H1 (cell line): ENCODE results near the gene SEMA7A. TPM values are rescaled to one million over a fixed set of nuclear protein-coding genes. Genes with fewer than 3 reads are reported as not detected.

Experiments
- CTCF ChIA-PET: fragments of 300-600 bp; sonication (Branson Sonifier 250); formaldehyde crosslinking; loops from one replicate; lab custom pipeline; 2021; ENCODE audit not compliant: partially characterized antibody; lab: Charles Lee
- POLR2A ChIA-PET: fragments of 300-600 bp; sonication (Branson Sonifier 250); formaldehyde crosslinking; loops from one replicate; lab custom pipeline; 2021; ENCODE audit warnings: inconsistent platforms; ENCODE audit not compliant: partially characterized antibody; lab: Charles Lee
- DNase-seq, 2 experiments: peaks; one replicate each; pipeline versions ENCODE4 v3.0.0 to v3.0.0-alpha.2; 2010 to 2022; ENCODE audit warnings: low spot score in 2 of 2, low read depth in 1 of 2, mixed read lengths in 1 of 2
- FAIRE-seq: peaks from 2 replicates; lab custom pipeline; 2011; peaks lifted over from hg19 to GRCh38; lab: Jason Lieb, UNC
- H2AFZ ChIP-seq: 2 replicates; pipeline ENCODE4 v1.8.1; 2012; ENCODE audit warnings: low read length, inconsistent platforms
- H2AK5ac ChIP-seq: 2 replicates; pipeline ENCODE4 v1.6.1; 2013; ENCODE audit warnings: low read depth, low read length
- H2BK120ac ChIP-seq: replicated peaks from 2 replicates; pipeline ENCODE3; 2013; ENCODE audit warnings: low read depth, low read length, inconsistent platforms
- H2BK12ac ChIP-seq: 2 replicates; pipeline ENCODE4 v1.6.1; 2013; ENCODE audit warnings: low read depth, low read length
- H2BK15ac ChIP-seq: 2 replicates; pipeline ENCODE4 v1.6.1; 2013; ENCODE audit warnings: low read length
- H2BK20ac ChIP-seq: 2 replicates; pipeline ENCODE4 v1.6.1; 2013; ENCODE audit warnings: low read length
- H2BK5ac ChIP-seq: 2 replicates; pipeline ENCODE4 v1.6.1; 2013; ENCODE audit warnings: low read depth, low read length
- H3K14ac ChIP-seq: 2 replicates; pipeline ENCODE4 v1.6.1; 2013; ENCODE audit warnings: inconsistent platforms; ENCODE audit not compliant: insufficient read length
- H3K18ac ChIP-seq: 2 replicates; pipeline ENCODE4 v1.6.1; 2013; ENCODE audit warnings: low read length; ENCODE audit errors: extremely low read depth
- H3K23ac ChIP-seq: 2 replicates; pipeline ENCODE4 v1.6.1; 2013; ENCODE audit warnings: inconsistent platforms; ENCODE audit not compliant: insufficient read length
- H3K23me2 ChIP-seq: 2 replicates; pipeline ENCODE4 v1.6.1; 2013; ENCODE audit warnings: low read depth, low read length
- H3K27ac ChIP-seq: 2 replicates; pipeline ENCODE4 v1.6.1; 2011; ENCODE audit warnings: low read depth, low read length, inconsistent platforms
- H3K27me3 ChIP-seq, 4 experiments: replicated peaks in 1 of 4; 1 replicate in 1 of 4; 2 replicates in 3 of 4; pipeline versions ENCODE4 v1.6.1 to v1.8.1; 2011 to 2013; ENCODE audit warnings: low read length in 3 of 4, mild to moderate bottlenecking in 3 of 4, inconsistent platforms in 2 of 4, mixed read lengths in 2 of 4, moderate library complexity in 1 of 4; ENCODE audit not compliant: control insufficient read depth in 3 of 4, insufficient read depth in 3 of 4; ENCODE audit errors: extremely low read depth in 1 of 4
- H3K36me3 ChIP-seq, 4 experiments: 2 replicates each; pipeline versions ENCODE4 v1.6.1 to v1.8.1; 2011 to 2013; ENCODE audit warnings: mild to moderate bottlenecking in 4 of 4, low read length in 3 of 4, moderate library complexity in 2 of 4, control low read depth in 1 of 4, inconsistent platforms in 1 of 4; ENCODE audit not compliant: insufficient read depth in 4 of 4, control insufficient read depth in 2 of 4
- H3K4ac ChIP-seq: replicated peaks from 2 replicates; pipeline ENCODE3; 2013; ENCODE audit warnings: low read length, low read depth, mixed read lengths, inconsistent platforms; ENCODE audit not compliant: insufficient read length
- H3K4me1 ChIP-seq, 4 experiments: replicated peaks in 1 of 4; 1 replicate in 1 of 4; 2 replicates in 3 of 4; pipeline versions ENCODE4 v1.6.1 to v1.8.1; 2011 to 2013; ENCODE audit warnings: low read length in 3 of 4, inconsistent platforms in 2 of 4, mixed read lengths in 1 of 4; ENCODE audit not compliant: insufficient read depth in 4 of 4, control insufficient read depth in 3 of 4
- H3K4me2 ChIP-seq, 2 experiments: 2 replicates each; pipeline versions ENCODE4 v1.6.1 to v1.8.1; 2011 to 2013; ENCODE audit warnings: low read depth in 2 of 2, low read length in 2 of 2, control low read depth in 1 of 2, inconsistent platforms in 1 of 2, mild to moderate bottlenecking in 1 of 2; ENCODE audit not compliant: insufficient read depth in 1 of 2
- H3K4me3 ChIP-seq, 4 experiments: fragments of 200-600, 300-600 bp in 1 of 4; sonication (generic), shearing (Covaris generic), sonication (Bioruptor Twin) in 1 of 4; 2 replicates each; pipeline versions ENCODE4 v1.5.1 to v1.8.1; 2011 to 2016; ENCODE audit warnings: low read length in 4 of 4, low read depth in 3 of 4, control low read depth in 2 of 4, inconsistent platforms in 2 of 4, mild to moderate bottlenecking in 2 of 4, mixed read lengths in 1 of 4, moderate library complexity in 1 of 4; ENCODE audit not compliant: insufficient read depth in 2 of 4; ENCODE audit errors: extremely low read depth in 1 of 4
- H3K56ac ChIP-seq: replicated peaks from 2 replicates; pipeline ENCODE3; 2013; ENCODE audit warnings: low read depth, mild to moderate bottlenecking, mixed read lengths, low read length, inconsistent platforms; ENCODE audit not compliant: insufficient read length
- H3K79me1 ChIP-seq: 2 replicates; pipeline ENCODE4 v1.6.1; 2013; ENCODE audit warnings: low read depth, low read length, control low read depth
- H3K79me2 ChIP-seq, 2 experiments: 2 replicates each; pipeline versions ENCODE4 v1.6.1 to v1.8.1; 2012 to 2013; ENCODE audit warnings: low read length in 2 of 2, mild to moderate bottlenecking in 2 of 2, inconsistent platforms in 1 of 2; ENCODE audit not compliant: insufficient read depth in 2 of 2, control insufficient read depth in 1 of 2
- H3K9ac ChIP-seq, 4 experiments: replicated peaks in 1 of 4; 1 replicate in 1 of 4; 2 replicates in 3 of 4; pipeline versions ENCODE4 v1.6.1 to v1.8.1; 2011 to 2013; ENCODE audit warnings: low read depth in 3 of 4, low read length in 3 of 4, control low read depth in 2 of 4, mild to moderate bottlenecking in 2 of 4, moderate library complexity in 2 of 4, inconsistent platforms in 1 of 4; ENCODE audit errors: extremely low read depth in 1 of 4
- H3K9me3 ChIP-seq, 2 experiments: 2 replicates each; pipeline versions ENCODE4 v1.6.1 to v1.8.1; 2012 to 2013; ENCODE audit warnings: mild to moderate bottlenecking in 2 of 2, moderate library complexity in 2 of 2, control low read depth in 1 of 2, inconsistent platforms in 1 of 2, low read depth in 1 of 2, low read length in 1 of 2, mixed read lengths in 1 of 2; ENCODE audit not compliant: insufficient read depth in 2 of 2
- H4K20me1 ChIP-seq, 2 experiments: replicated peaks in 1 of 2; 2 replicates each; pipeline versions ENCODE3 to v1.8.1; 2011 to 2013; ENCODE audit warnings: inconsistent platforms in 2 of 2, low read length in 2 of 2, mild to moderate bottlenecking in 1 of 2; ENCODE audit not compliant: insufficient read depth in 2 of 2, control insufficient read depth in 1 of 2
- H4K5ac ChIP-seq: 2 replicates; pipeline ENCODE4 v1.6.1; 2013; ENCODE audit warnings: low read length, low read depth, mixed read lengths, inconsistent platforms; ENCODE audit not compliant: insufficient read length
- H4K8ac ChIP-seq: 2 replicates; pipeline ENCODE4 v1.8.0; 2013; ENCODE audit warnings: mild to moderate bottlenecking, moderate library complexity, low read length, inconsistent platforms; ENCODE audit not compliant: insufficient read depth; ENCODE audit errors: extremely low read depth
- H4K91ac ChIP-seq: replicated peaks from 2 replicates; pipeline ENCODE3; 2013; ENCODE audit warnings: low read length, mixed read lengths, inconsistent platforms; ENCODE audit not compliant: insufficient read length
- KDM1A ChIP-seq: fragments of 200-600, 300-600 bp; sonication (generic); IDR thresholded peaks from 2 replicates; pipeline ENCODE4 v1.7.1; 2016; ENCODE audit warnings: mild to moderate bottlenecking, low read length, borderline replicate concordance
- MAX ChIP-seq: IDR thresholded peaks from 2 replicates; pipeline ENCODE4 v1.6.1; 2012; ENCODE audit warnings: inconsistent platforms
- SIN3A ChIP-seq, 2 experiments: IDR thresholded peaks in 1 of 2; conservative IDR thresholded peaks in 1 of 2; 2 replicates each; pipeline ENCODE4 v1.6.1; 2011 to 2012; ENCODE audit warnings: low read length in 2 of 2, improper control_type of control experiment in 1 of 2, low read depth in 1 of 2, mild to moderate bottlenecking in 1 of 2
- SUZ12 ChIP-seq: fragments of 200-600 bp; sonication (generic); IDR thresholded peaks from 2 replicates; pipeline ENCODE4 v1.6.1; 2012; ENCODE audit warnings: mild to moderate bottlenecking, inconsistent platforms, low read length, moderate library complexity, mixed read lengths
- WGBS, 2 experiments: shearing (Covaris generic) in 1 of 2; methylation state at CpG; one replicate each; pipeline versions ENCODE4 v1.1.6 to v1.1.7; 2013 to 2015; ENCODE audit warnings: low lambda C conversion rate in 2 of 2, mixed read lengths in 2 of 2, inconsistent platforms in 1 of 2, low coverage in 1 of 2, missing lambda C conversion rate in 1 of 2; ENCODE audit not compliant: insufficient replicate concordance in 2 of 2, insufficient coverage in 1 of 2, insufficient read length in 1 of 2; ENCODE audit errors: extremely low coverage in 1 of 2, missing lambda C conversion rate in 1 of 2; 5-methylcytosine and 5-hydroxymethylcytosine counted together
- polyA plus RNA-seq, 7 experiments: library from polyadenylated mRNA; depleted of rRNA in 3 of 7; stranded (reverse) in 5 of 7; unstranded in 2 of 7; fragments of >200 nt in 5 of 7; fragments of 200-250 nt in 2 of 7; gene quantifications; 1 replicate in 5 of 7; 2 replicates in 1 of 7; 4 replicates in 1 of 7; pipeline versions ENCODE4 v1.2.1 to v1.2.3, GENCODE V29; 2011 to 2013; ENCODE audit warnings: missing spikeins in 2 of 7, mixed read lengths in 2 of 7
- total RNA-seq: library from RNA; stranded (reverse); fragmentation: NEBNext Ultra II Directional; extraction: Animal tissue kit (Norgen Biotek cat#: 25700); gene quantifications from 2 replicates; pipeline ENCODE4 v1.2.1, GENCODE V29; 2021

SEMA7A gene
- total and polyA plus RNA-seq, 2 of the 8 experiments (the other 6 are each of a cell fraction or from before 2014, with no cell fraction given): 10.7 to 15.0 TPM

DNA sequence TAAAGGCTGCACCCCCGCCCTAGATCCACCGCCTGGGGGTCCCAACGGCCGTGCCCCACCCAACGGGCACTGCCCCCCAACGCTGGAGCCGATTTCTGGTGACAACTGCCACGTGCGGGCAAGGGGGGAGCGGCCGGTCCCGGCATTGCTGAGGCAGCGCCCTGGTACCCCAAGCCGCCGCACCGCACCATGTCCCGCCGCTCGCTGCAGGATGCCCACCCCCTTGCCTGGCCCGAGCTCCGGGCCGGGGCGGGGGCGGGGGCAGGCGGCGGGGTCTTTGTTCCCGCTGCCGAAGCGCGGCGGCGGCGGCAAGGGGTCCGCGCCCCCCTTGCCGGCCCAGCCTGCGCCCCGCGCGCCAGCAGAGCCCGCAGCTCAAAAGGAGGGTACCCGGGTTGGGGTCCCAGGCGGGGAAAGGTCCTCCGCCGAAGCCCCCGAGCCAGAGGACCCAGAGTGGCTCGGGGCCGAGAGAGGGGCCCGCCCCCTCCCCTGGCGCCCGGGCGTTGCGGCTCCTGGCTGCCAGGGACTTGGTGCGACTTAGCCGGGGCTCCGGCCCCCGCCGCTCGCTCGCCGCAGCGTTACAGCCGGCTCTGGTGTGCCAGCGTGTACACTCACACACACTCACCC is 678 bp downstream of the SEMA7A start:
- Histone ChIP-seq H3K23me2 (peaks cover 16% of the 10 kb centered on the region; the same call in 1 of the 2 replicates), H3K9ac (peak overlapping the region in 3 of 4 experiments; percentile 42 to 58 (median 56); a peak in 6 of 7 replicates), H3K9me3 (no peaks in the 10 kb centered on the region), H4K20me1 (peaks cover 10 to 20% of the 10 kb centered on the region in 2 experiments), H2BK12ac (no peak overlapping the region), H3K14ac (no peak overlapping the region), H3K4me3 (peak overlapping the region; percentile 70 to 89 (median 76)), H3K18ac (peak overlapping the region; percentile 60; the same call in 1 of the 2 replicates), H3K36me3 (no peaks in the 10 kb centered on the region), H3K4me1 (peaks cover 0 to 12% (median 7%) of the 10 kb centered on the region in 4 experiments; a peak in 6 of 7 replicates), H3K56ac (peak overlapping the region; percentile 54), H2BK120ac (no peak overlapping the region), H2AK5ac (no peak overlapping the region), H2AFZ (no peak overlapping the region), H2BK20ac (no peak overlapping the region), H2BK5ac (no peak overlapping the region), H4K91ac (no peak overlapping the region), H4K8ac (peak overlapping the region; percentile 69), H3K79me2 (peaks cover 0 to 22% of the 10 kb centered on the region in 2 experiments; a peak in 2 of 4 replicates), H2BK15ac (no peak overlapping the region; the same call in 1 of the 2 replicates), H3K79me1 (no peaks in the 10 kb centered on the region; the same call in none of the 2 replicates), H3K23ac (no peak overlapping the region), H3K4me2 (peak overlapping the region; percentile 75 to 90), H4K5ac (no peak overlapping the region), H3K4ac (no peak overlapping the region), H3K27me3 (peaks cover 0 to 14% (median 10%) of the 10 kb centered on the region in 4 experiments; a peak in 5 of 7 replicates), H3K27ac (no peak overlapping the region)
- ChIA-PET POLR2A (interaction anchor here (1.1 to 1.4 kb wide), 2 partner anchors 11 to 19 kb away, joined by 3 to 4 read pairs; no protein-coding TSS in a partner anchor), CTCF (interaction anchor here (0.9 to 41.3 kb wide), 4 partner anchors 15 to 103 kb away, joined by 3 to 1311 read pairs (median 4); partner anchors contain the start of gene CYP11A1)
- WGBS, 2 experiments: 2% methylated on average over 17 of the region's 64 CpGs; no CpG with 5 or more reads in 1 of the 2 experiments
- 0 out of 4 replicates have a peak, but pooled peaks of 1 of the 2 experiments have one; percentile 34 for TF ChIP-seq SIN3A (conservative IDR thresholded peaks at IDR 0.05 in 1 of 2, IDR thresholded peaks at IDR 0.05 in 1 of 2; ENCODE audit: low read depth in 1 of 2, low read length in 2 of 2)
- TF ChIP-seq SUZ12: peak; percentile 34; the same call in 1 of the 2 replicates
- no peak; the same call in 1 of the 2 replicates for TF ChIP-seq KDM1A
- TF ChIP-seq MAX: peak; percentile 81
- FAIRE-seq (no peak), DNase-seq (no peak)
